SU-DHL-6 (cell line): ENCODE measurements around the gene NT5DC3.

Experiments
- H2AFZ ChIP-seq: fragments of 200-600 bp; sonication (generic); 2 replicates; pipeline ENCODE4 v1.6.1; 2014; ENCODE audit warnings: low read depth, mild to moderate bottlenecking, moderate library complexity, mixed read lengths, antibody characterized with exemption, low read length; ENCODE audit not compliant: severe bottlenecking
- H3F3A ChIP-seq: fragments of 200-600 bp; shearing (Covaris generic); 2 replicates; pipeline ENCODE4 v1.6.0; 2016; ENCODE audit warnings: antibody characterized with exemption, mild to moderate bottlenecking; ENCODE audit not compliant: insufficient read depth
- H3K27ac ChIP-seq: fragments of 200-600 bp; sonication (generic); 2 replicates; pipeline ENCODE4 v1.5.1; 2016; ENCODE audit warnings: low read depth, mild to moderate bottlenecking, low read length, moderate library complexity, mixed read lengths
- H3K27me3 ChIP-seq: fragments of 200-600 bp; sonication (generic), shearing (Covaris generic); 2 replicates; pipeline ENCODE4 v1.6.0; 2014; ENCODE audit warnings: mild to moderate bottlenecking, low read length
- H3K36me3 ChIP-seq: fragments of 200-600 bp; sonication (generic); 2 replicates; pipeline ENCODE4 v1.6.1; 2014; ENCODE audit warnings: mild to moderate bottlenecking, low read length, mixed read lengths
- H3K4me2 ChIP-seq: fragments of 300-600, 200-600 bp; shearing (Covaris generic), sonication (generic); 2 replicates; pipeline ENCODE4 v1.6.0; 2014; ENCODE audit warnings: low read length, low read depth, mild to moderate bottlenecking; ENCODE audit not compliant: poor library complexity, severe bottlenecking
- H3K4me3 ChIP-seq: fragments of 200-600 bp; sonication (generic); 2 replicates; pipeline ENCODE4 v1.5.1; 2014; ENCODE audit warnings: antibody characterized with exemption, low read length, mild to moderate bottlenecking, mixed read lengths; ENCODE audit not compliant: insufficient read depth, poor library complexity, severe bottlenecking
- H3K79me2 ChIP-seq: fragments of 200-600 bp; sonication (generic); 2 replicates; pipeline ENCODE4 v1.6.1; 2014; ENCODE audit warnings: mild to moderate bottlenecking, low read length, moderate library complexity; ENCODE audit not compliant: insufficient read depth
- H3K9ac ChIP-seq: fragments of 200-600 bp; sonication (generic); 2 replicates; pipeline ENCODE4 v1.7.0; 2014; ENCODE audit warnings: mild to moderate bottlenecking, low read length
- H3K9me2 ChIP-seq: fragments of 200-600 bp; sonication (generic); replicated peaks from 2 replicates; pipeline ENCODE4 v1.6.1; 2014; ENCODE audit warnings: low read length; ENCODE audit not compliant: insufficient read depth
- H3K9me3 ChIP-seq: fragments of 200-600 bp; sonication (generic); 2 replicates; pipeline ENCODE4 v1.6.1; 2014; ENCODE audit warnings: low read length, mixed read lengths; ENCODE audit not compliant: insufficient read depth
- H4K20me1 ChIP-seq: fragments of 200-600 bp; sonication (generic); 2 replicates; pipeline ENCODE4 v1.6.1; 2014; ENCODE audit warnings: low read depth, mild to moderate bottlenecking, antibody characterized with exemption, low read length, moderate library complexity, mixed read lengths
- CTCF ChIP-seq: fragments of 200-600 bp; sonication (generic); IDR thresholded peaks from one replicate; pipeline ENCODE4 v1.5.1; 2017; ENCODE audit warnings: antibody characterized with exemption, mild to moderate bottlenecking, low read length, moderate library complexity; ENCODE audit not compliant: insufficient read depth, poor library complexity, severe bottlenecking
- EZH2phosphoT487 ChIP-seq: fragments of 200-600 bp; sonication (generic), shearing (Covaris generic); conservative IDR thresholded peaks from 2 replicates; pipeline ENCODE4 v1.6.1; 2018; ENCODE audit warnings: mild to moderate bottlenecking, antibody characterized with exemption, low read length, moderate library complexity, mixed read lengths

NT5DC3 gene

GRCh38 chr12:103833095-103833775, 7.8 kb downstream of the NT5DC3 start:
- Histone ChIP-seq H4K20me1 (no peaks in the 10 kb centered on the region), H3K79me2 (no peaks in the 10 kb centered on the region; the same call in 1 of the 2 replicates), H3F3A (no peaks in the 10 kb centered on the region), H3K9me3 (no peaks in the 10 kb centered on the region), H2AFZ (no peak overlapping the region), H3K27me3 (no peaks in the 10 kb centered on the region), H3K36me3 (no peaks in the 10 kb centered on the region), H3K4me3 (no peak overlapping the region), H3K4me2 (no peak overlapping the region), H3K9me2 (no peaks in the 10 kb centered on the region), H3K9ac (no peak overlapping the region), H3K27ac (no peak overlapping the region)
- TF ChIP-seq EZH2phosphoT487 (no peak), CTCF (no peak)

GRCh38 chr12:103832048-103832997, 8.7 kb downstream of the NT5DC3 start:
- no peak overlapping the region for H3K27ac ChIP-seq
- H4K20me1 ChIP-seq, result no peaks in the 10 kb centered on the region; the same call in 1 of the 2 replicates
- no peaks in the 10 kb centered on the region for H3K9me3 ChIP-seq
- H3K4me3 ChIP-seq, result no peak overlapping the region
- no peaks in the 10 kb centered on the region for H3F3A ChIP-seq
- no peak overlapping the region for H3K4me2 ChIP-seq
- TF ChIP-seq CTCF (no peak), EZH2phosphoT487 (no peak)
- H2AFZ ChIP-seq, result no peak overlapping the region
- H3K79me2 ChIP-seq, result no peaks in the 10 kb centered on the region; the same call in 1 of the 2 replicates
- no peaks in the 10 kb centered on the region for H3K36me3 ChIP-seq
- no peak overlapping the region for H3K9ac ChIP-seq
- no peaks in the 10 kb centered on the region for H3K27me3 ChIP-seq
- no peaks in the 10 kb centered on the region for H3K9me2 ChIP-seq

GRCh38 chr12:103830730-103831320, 10.2 kb downstream of the NT5DC3 start:
- Histone ChIP-seq H3K9me2 (no peaks in the 10 kb centered on the region), H3K9ac (no peak overlapping the region), H3K4me3 (no peak overlapping the region), H2AFZ (no peak overlapping the region), H3K27me3 (no peaks in the 10 kb centered on the region), H3F3A (no peaks in the 10 kb centered on the region), H3K79me2 (no peaks in the 10 kb centered on the region; the same call in 1 of the 2 replicates), H3K36me3 (no peaks in the 10 kb centered on the region), H3K9me3 (no peaks in the 10 kb centered on the region), H3K27ac (no peak overlapping the region), H3K4me2 (no peak overlapping the region), H4K20me1 (no peaks in the 10 kb centered on the region; the same call in 1 of the 2 replicates)
- TF ChIP-seq EZH2phosphoT487, result no peak
- TF ChIP-seq CTCF, result no peak
